GM23338 (cell line): ENCODE measurements around the gene LINGO1.

ENCODE experiments used
- CREB1 ChIP-seq: fragments of 250-450 bp; sonication (Bioruptor Pico); IDR thresholded peaks from 2 replicates; pipeline ENCODE4 v1.5.0; 2020; ENCODE audit warnings: low read depth, mild to moderate bottlenecking, moderate library complexity
- CTCF ChIP-seq, 2 experiments: fragments of 200-600 bp in 1 of 2; sonication (generic) in 1 of 2; conservative IDR thresholded peaks; 2 replicates each; pipeline versions ENCODE4 v1.5.1 to v1.6.1; 2016 to 2017; ENCODE audit warnings: antibody characterized with exemption in 2 of 2, low read depth in 2 of 2, mild to moderate bottlenecking in 2 of 2, moderate library complexity in 1 of 2
- ETS1 ChIP-seq: IDR thresholded peaks from 2 replicates; pipeline ENCODE4 v1.6.1; 2016; ENCODE audit warnings: antibody characterized with exemption
- EZH2 ChIP-seq: fragments of 200-600 bp; sonication (generic); IDR thresholded peaks from one replicate; pipeline ENCODE4 v1.8.0; 2017; ENCODE audit warnings: antibody characterized with exemption, mild to moderate bottlenecking, low read depth; ENCODE audit not compliant: unreplicated experiment
- EZH2phosphoT487 ChIP-seq: fragments of 200-600 bp; sonication (generic); IDR thresholded peaks from one replicate; pipeline ENCODE4 v1.8.1; 2018; ENCODE audit warnings: antibody characterized with exemption; ENCODE audit not compliant: unreplicated experiment
- POLR2AphosphoS5 ChIP-seq: IDR thresholded peaks from 2 replicates; pipeline ENCODE4 v1.6.1; 2016; ENCODE audit warnings: antibody characterized with exemption, low read depth
- REST ChIP-seq: IDR thresholded peaks from one replicate; pipeline ENCODE4 v1.6.1; 2018; ENCODE audit warnings: antibody characterized with exemption; ENCODE audit not compliant: unreplicated experiment
- STAT1 ChIP-seq: IDR thresholded peaks from one replicate; pipeline ENCODE4 v1.6.1; 2016; ENCODE audit warnings: antibody characterized with exemption; ENCODE audit not compliant: unreplicated experiment
- ZNF114 ChIP-seq: fragments of 250-450 bp; sonication (Bioruptor Pico); IDR thresholded peaks from 2 replicates; pipeline ENCODE4 v1.5.0; 2020; ENCODE audit warnings: mild to moderate bottlenecking, moderate library complexity

GRCh38 chr15:77665530-77666295 lies 33.0 kb upstream of the LINGO1 start:
- TF ChIP-seq EZH2phosphoT487 (no peak), POLR2AphosphoS5 (no peak), CTCF (conservative IDR thresholded peaks at IDR 0.05; ENCODE audit: low read depth in 2 of 2) (no peak), REST (no peak), EZH2 (no peak), CREB1 (CRISPR knock-in tag) (no peak), ETS1 (no peak), STAT1 (no peak), ZNF114 (CRISPR knock-in tag) (no peak)
